Central memory CD8-positive, alpha-beta T cell (primary cell): ENCODE results near the gene ACOT13.
"Not testable (repeated sequence)": the region's sequence is repeated elsewhere in the genome, so short reads cannot be mapped to it uniquely, and the experiment has no call there.

ENCODE experiments used
- ATAC-seq: fragments of 150-1000 bp; cut with Tn5 transposase; replicated peaks from 2 replicates; pipeline ENCODE4 v1.10.0; 2022; ENCODE audit warnings: mild to moderate bottlenecking, moderate FRiP score, moderate number of reproducible peaks; ENCODE audit not compliant: poor library complexity, severe bottlenecking; ENCODE audit errors: extremely low read depth
- DNase-seq, 2 donors: peaks; one replicate each; pipeline ENCODE4 v3.0.0; 2021; ENCODE audit warnings: low spot score in 2 of 2
- H3K27ac Mint-ChIP-seq: one replicate; pipeline ENCODE4 v1.8.0; 2022; ENCODE audit warnings: low read depth, mild to moderate bottlenecking, moderate library complexity, mixed read lengths
- H3K27me3 Mint-ChIP-seq: one replicate; pipeline ENCODE4 v1.8.0; 2022; ENCODE audit warnings: mixed read lengths
- H3K36me3 Mint-ChIP-seq: one replicate; pipeline ENCODE4 v1.8.0; 2022; ENCODE audit warnings: mild to moderate bottlenecking, moderate library complexity, mixed read lengths; ENCODE audit not compliant: insufficient read depth
- H3K4me1 Mint-ChIP-seq: one replicate; pipeline ENCODE4 v1.8.0; 2022; ENCODE audit warnings: mixed read lengths
- H3K4me3 Mint-ChIP-seq: one replicate; pipeline ENCODE4 v1.8.0; 2022; ENCODE audit warnings: mild to moderate bottlenecking, moderate library complexity, mixed read lengths
- H3K9me3 Mint-ChIP-seq: one replicate; pipeline ENCODE4 v1.8.0; 2022; ENCODE audit warnings: mixed read lengths

Gene ACOT13

GRCh38 chr6:24730653-24731052 lies 63.8 kb downstream of the ACOT13 start:
- not testable (repeated sequence) for DNase-seq, H3K36me3 Mint-ChIP-seq, H3K9me3 Mint-ChIP-seq, H3K4me3 Mint-ChIP-seq, H3K27ac Mint-ChIP-seq, H3K4me1 Mint-ChIP-seq, ATAC-seq
- peaks cover 30% of the 10 kb centered on the region for H3K27me3 Mint-ChIP-seq

GRCh38 chr6:24731456-24732134 lies 64.7 kb downstream of the ACOT13 start:
- H3K36me3 Mint-ChIP-seq, ATAC-seq, DNase-seq, H3K4me3 Mint-ChIP-seq, H3K4me1 Mint-ChIP-seq, H3K27ac Mint-ChIP-seq, H3K9me3 Mint-ChIP-seq: not testable (repeated sequence)
- H3K27me3 Mint-ChIP-seq = peaks cover 21% of the 10 kb centered on the region

- no peak overlapping the region for H3K27ac Mint-ChIP-seq
- no peak overlapping the region for H3K4me3 Mint-ChIP-seq
- H3K4me1 Mint-ChIP-seq = no peaks in the 10 kb centered on the region
- H3K36me3 Mint-ChIP-seq = no peaks in the 10 kb centered on the region
- ATAC-seq (no peak), DNase-seq (no peak)
- H3K9me3 Mint-ChIP-seq = peaks cover 7% of the 10 kb centered on the region
- no peaks in the 10 kb centered on the region for H3K27me3 Mint-ChIP-seq
These were observed 67.3 kb downstream of the ACOT13 start for GRCh38 chr6:24734166-24734565.

GRCh38 chr6:24734710-24735109 lies 67.8 kb downstream of the ACOT13 start:
- not testable (repeated sequence) for DNase-seq, H3K27me3 Mint-ChIP-seq, H3K36me3 Mint-ChIP-seq, H3K4me1 Mint-ChIP-seq, H3K27ac Mint-ChIP-seq, H3K4me3 Mint-ChIP-seq, ATAC-seq, H3K9me3 Mint-ChIP-seq

- no peak for DNase-seq
- no peaks in the 10 kb centered on the region for H3K9me3 Mint-ChIP-seq
- H3K4me3 Mint-ChIP-seq = no peak overlapping the region
- H3K27ac Mint-ChIP-seq = no peak overlapping the region
- no peak for ATAC-seq
- no peaks in the 10 kb centered on the region for H3K36me3 Mint-ChIP-seq
- no peaks in the 10 kb centered on the region for H3K4me1 Mint-ChIP-seq
- H3K27me3 Mint-ChIP-seq = no peaks in the 10 kb centered on the region
These were observed 71.9 kb downstream of the ACOT13 start for GRCh38 chr6:24738741-24739140.

- Mint-ChIP-seq H3K36me3 (no peaks in the 10 kb centered on the region), H3K4me1 (no peaks in the 10 kb centered on the region)
These were observed 74.0 kb downstream of the ACOT13 start for GRCh38 chr6:24740861-24741260.

GRCh38 chr6:24742216-24742738 lies 75.4 kb downstream of the ACOT13 start:
- H3K4me1 Mint-ChIP-seq = no peaks in the 10 kb centered on the region
- no peak for DNase-seq
- no peak for ATAC-seq
- H3K27me3 Mint-ChIP-seq = no peaks in the 10 kb centered on the region
- H3K4me3 Mint-ChIP-seq = no peak overlapping the region
- H3K27ac Mint-ChIP-seq = no peak overlapping the region
- no peaks in the 10 kb centered on the region for H3K9me3 Mint-ChIP-seq
- no peaks in the 10 kb centered on the region for H3K36me3 Mint-ChIP-seq

More at GRCh38 chr6:24740861-24741260, 74.0 kb downstream of the ACOT13 start:
- H3K27me3 Mint-ChIP-seq = no peaks in the 10 kb centered on the region
- no peak for DNase-seq
- H3K4me3 Mint-ChIP-seq = no peak overlapping the region
- H3K9me3 Mint-ChIP-seq = no peaks in the 10 kb centered on the region
- no peak overlapping the region for H3K27ac Mint-ChIP-seq
- no peak for ATAC-seq

- Mint-ChIP-seq H3K27me3 (no peaks in the 10 kb centered on the region), H3K36me3 (no peaks in the 10 kb centered on the region), H3K27ac (no peak overlapping the region), H3K4me1 (no peaks in the 10 kb centered on the region), H3K4me3 (no peak overlapping the region), H3K9me3 (no peaks in the 10 kb centered on the region)
- no peak for DNase-seq
- no peak for ATAC-seq
These were observed 76.5 kb downstream of the ACOT13 start for GRCh38 chr6:24743265-24743943.

GRCh38 chr6:24743944-24744335 lies 77.1 kb downstream of the ACOT13 start:
- H3K9me3 Mint-ChIP-seq = no peaks in the 10 kb centered on the region
- no peak for ATAC-seq
- no peak overlapping the region for H3K27ac Mint-ChIP-seq
- H3K36me3 Mint-ChIP-seq = no peaks in the 10 kb centered on the region
- H3K4me3 Mint-ChIP-seq = no peak overlapping the region
- H3K4me1 Mint-ChIP-seq = no peaks in the 10 kb centered on the region
- H3K27me3 Mint-ChIP-seq = no peaks in the 10 kb centered on the region
- DNase-seq = no peak

- ATAC-seq (no peak), DNase-seq (no peak)
- Mint-ChIP-seq H3K4me1 (no peaks in the 10 kb centered on the region), H3K27ac (no peak overlapping the region), H3K4me3 (no peak overlapping the region), H3K36me3 (no peaks in the 10 kb centered on the region), H3K27me3 (no peaks in the 10 kb centered on the region), H3K9me3 (no peaks in the 10 kb centered on the region)
These were observed 78.0 kb downstream of the ACOT13 start for GRCh38 chr6:24744911-24745310.

GRCh38 chr6:24749297-24749696 lies 82.4 kb downstream of the ACOT13 start:
- H3K4me1 Mint-ChIP-seq = no peaks in the 10 kb centered on the region
- ATAC-seq = no peak
- H3K4me3 Mint-ChIP-seq = no peak overlapping the region
- no peaks in the 10 kb centered on the region for H3K9me3 Mint-ChIP-seq
- H3K36me3 Mint-ChIP-seq = no peaks in the 10 kb centered on the region
- H3K27ac Mint-ChIP-seq = no peak overlapping the region
- H3K27me3 Mint-ChIP-seq = peaks cover 13% of the 10 kb centered on the region
- no peak for DNase-seq

- H3K27me3 Mint-ChIP-seq = peaks cover 13% of the 10 kb centered on the region
- DNase-seq, H3K4me1 Mint-ChIP-seq, H3K4me3 Mint-ChIP-seq, ATAC-seq, H3K36me3 Mint-ChIP-seq, H3K9me3 Mint-ChIP-seq, H3K27ac Mint-ChIP-seq: not testable (repeated sequence)
These were observed 84.0 kb downstream of the ACOT13 start for GRCh38 chr6:24750878-24751277.

GRCh38 chr6:24752503-24752902 lies 85.6 kb downstream of the ACOT13 start:
- Mint-ChIP-seq H3K9me3 (no peaks in the 10 kb centered on the region), H3K4me1 (no peaks in the 10 kb centered on the region)
- no peak for ATAC-seq

More at GRCh38 chr6:24752503-24752902, 85.6 kb downstream of the ACOT13 start:
- no peak overlapping the region for H3K4me3 Mint-ChIP-seq
- H3K36me3 Mint-ChIP-seq = no peaks in the 10 kb centered on the region
- H3K27ac Mint-ChIP-seq = no peak overlapping the region
- no peak for DNase-seq
- peaks cover 13% of the 10 kb centered on the region for H3K27me3 Mint-ChIP-seq
